Measurements from ENCODE around the gene COQ8A.

Gene COQ8A

DNA sequence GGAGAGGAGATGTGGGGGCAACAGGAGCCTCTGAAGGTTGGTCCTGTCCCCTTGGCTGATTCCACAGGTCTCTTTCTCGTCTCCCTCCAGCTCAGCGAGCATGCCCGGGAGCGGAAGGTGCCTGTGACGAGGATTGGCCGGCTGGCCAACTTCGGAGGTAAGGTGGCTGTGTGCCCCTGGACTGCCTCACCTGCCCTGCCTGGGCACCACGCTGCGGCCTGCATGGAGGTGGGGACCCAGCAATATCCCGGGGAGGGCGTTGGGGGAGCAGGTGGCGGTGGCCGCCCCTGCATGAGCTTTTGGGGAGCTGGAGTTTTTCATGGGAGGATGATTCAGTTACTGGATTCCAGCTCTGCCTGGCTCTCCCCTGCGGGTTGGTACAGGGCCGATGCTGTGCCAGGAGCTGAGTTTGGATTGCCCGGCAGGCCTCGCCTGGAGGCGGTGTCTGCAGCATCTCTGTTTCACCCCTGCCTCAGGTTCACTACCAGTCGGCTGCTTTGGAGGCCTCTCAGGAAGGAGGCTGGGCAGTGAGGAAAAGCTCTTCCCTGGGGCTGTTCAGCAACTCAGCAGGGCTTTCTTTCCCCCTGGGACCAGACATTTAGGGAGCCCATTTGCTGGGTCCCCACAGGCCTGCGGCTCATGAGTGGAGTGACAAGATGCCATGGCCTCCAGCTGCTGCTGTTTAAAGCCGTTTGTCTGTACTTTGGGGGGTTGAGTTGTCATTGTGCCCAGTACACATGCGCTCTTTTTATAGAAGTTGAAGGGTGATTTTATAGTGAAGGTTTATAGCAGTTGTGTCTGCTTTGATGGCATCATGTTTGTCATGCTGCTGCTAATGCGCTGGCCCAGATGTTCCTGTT is 25.7 kb downstream of the COQ8A start:
- no peak for ATAC-seq
- TF ChIP-seq, protein P1, sequence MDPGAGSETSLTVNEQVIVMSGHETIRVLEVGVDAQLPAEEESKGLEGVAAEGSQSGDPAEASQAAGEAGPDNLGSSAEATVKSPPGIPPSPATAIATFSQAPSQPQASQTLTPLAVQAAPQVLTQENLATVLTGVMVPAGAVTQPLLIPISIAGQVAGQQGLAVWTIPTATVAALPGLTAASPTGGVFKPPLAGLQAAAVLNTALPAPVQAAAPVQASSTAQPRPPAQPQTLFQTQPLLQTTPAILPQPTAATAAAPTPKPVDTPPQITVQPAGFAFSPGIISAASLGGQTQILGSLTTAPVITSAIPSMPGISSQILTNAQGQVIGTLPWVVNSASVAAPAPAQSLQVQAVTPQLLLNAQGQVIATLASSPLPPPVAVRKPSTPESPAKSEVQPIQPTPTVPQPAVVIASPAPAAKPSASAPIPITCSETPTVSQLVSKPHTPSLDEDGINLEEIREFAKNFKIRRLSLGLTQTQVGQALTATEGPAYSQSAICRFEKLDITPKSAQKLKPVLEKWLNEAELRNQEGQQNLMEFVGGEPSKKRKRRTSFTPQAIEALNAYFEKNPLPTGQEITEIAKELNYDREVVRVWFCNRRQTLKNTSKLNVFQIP (CRISPR knock-in tag; IDR thresholded peaks at IDR 0.05; ENCODE audit: borderline replicate concordance, low read depth): no peak
- TF ChIP-seq SNAI2 (CRISPR knock-in tag; IDR thresholded peaks at IDR 0.05): no peak
- TF ChIP-seq ISL1 (CRISPR knock-in tag; IDR thresholded peaks at IDR 0.05): no peak
- TF ChIP-seq, protein P2, sequence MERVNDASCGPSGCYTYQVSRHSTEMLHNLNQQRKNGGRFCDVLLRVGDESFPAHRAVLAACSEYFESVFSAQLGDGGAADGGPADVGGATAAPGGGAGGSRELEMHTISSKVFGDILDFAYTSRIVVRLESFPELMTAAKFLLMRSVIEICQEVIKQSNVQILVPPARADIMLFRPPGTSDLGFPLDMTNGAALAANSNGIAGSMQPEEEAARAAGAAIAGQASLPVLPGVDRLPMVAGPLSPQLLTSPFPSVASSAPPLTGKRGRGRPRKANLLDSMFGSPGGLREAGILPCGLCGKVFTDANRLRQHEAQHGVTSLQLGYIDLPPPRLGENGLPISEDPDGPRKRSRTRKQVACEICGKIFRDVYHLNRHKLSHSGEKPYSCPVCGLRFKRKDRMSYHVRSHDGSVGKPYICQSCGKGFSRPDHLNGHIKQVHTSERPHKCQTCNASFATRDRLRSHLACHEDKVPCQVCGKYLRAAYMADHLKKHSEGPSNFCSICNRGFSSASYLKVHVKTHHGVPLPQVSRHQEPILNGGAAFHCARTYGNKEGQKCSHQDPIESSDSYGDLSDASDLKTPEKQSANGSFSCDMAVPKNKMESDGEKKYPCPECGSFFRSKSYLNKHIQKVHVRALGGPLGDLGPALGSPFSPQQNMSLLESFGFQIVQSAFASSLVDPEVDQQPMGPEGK (CRISPR knock-in tag; IDR thresholded peaks at IDR 0.05; ENCODE audit: borderline replicate concordance): no peak
- TF ChIP-seq CSRNP3 (CRISPR knock-in tag; IDR thresholded peaks at IDR 0.05): no peak
- TF ChIP-seq ZC3H10 (CRISPR knock-in tag; IDR thresholded peaks at IDR 0.05): no peak
- TF ChIP-seq ZNF565 (CRISPR knock-in tag; conservative IDR thresholded peaks at IDR 0.05; ENCODE audit: low read depth): no peak
- no peak for TF ChIP-seq TCF4 (CRISPR knock-in tag; IDR thresholded peaks at IDR 0.05; ENCODE audit: borderline replicate concordance)
- TF ChIP-seq OSR1 (CRISPR knock-in tag; IDR thresholded peaks at IDR 0.05): no peak
- no peak for TF ChIP-seq RARB (CRISPR knock-in tag; IDR thresholded peaks at IDR 0.05)
- no peak for TF ChIP-seq TSHZ2 (CRISPR knock-in tag; IDR thresholded peaks at IDR 0.05)
- no peak for TF ChIP-seq BACH2 (CRISPR knock-in tag; IDR thresholded peaks at IDR 0.05; ENCODE audit: borderline replicate concordance)
- no peak for TF ChIP-seq ESRRG (CRISPR knock-in tag; IDR thresholded peaks at IDR 0.05)
- TF ChIP-seq ARNTL (CRISPR knock-in tag; IDR thresholded peaks at IDR 0.05; ENCODE audit: borderline replicate concordance, low read depth): no peak
- no peak for TF ChIP-seq ZNF8 (CRISPR knock-in tag; IDR thresholded peaks at IDR 0.05)
- TF ChIP-seq CREB5 (CRISPR knock-in tag; IDR thresholded peaks at IDR 0.05; ENCODE audit: low read depth): no peak
- no peak for TF ChIP-seq ZNF70 (CRISPR knock-in tag; IDR thresholded peaks at IDR 0.05)
- TF ChIP-seq CSDC2 (CRISPR knock-in tag; IDR thresholded peaks at IDR 0.05): no peak
- TF ChIP-seq GLIS3 (CRISPR knock-in tag; IDR thresholded peaks at IDR 0.05): no peak

GRCh38 chr1:226966683-226967082 is 26.6 kb downstream of the COQ8A start:
- ATAC-seq: no peak
- TF ChIP-seq ZNF565 (CRISPR knock-in tag; conservative IDR thresholded peaks at IDR 0.05; ENCODE audit: low read depth) (no peak), TOX (CRISPR knock-in tag; IDR thresholded peaks at IDR 0.05; ENCODE audit: borderline replicate concordance) (no peak), TSHZ2 (CRISPR knock-in tag; IDR thresholded peaks at IDR 0.05) (no peak), RARB (CRISPR knock-in tag; IDR thresholded peaks at IDR 0.05) (no peak), ARNTL (CRISPR knock-in tag; IDR thresholded peaks at IDR 0.05; ENCODE audit: borderline replicate concordance, low read depth) (no peak)

Data from SK-N-SH treated with all-trans-retinoic acid at 6 μM for 48 hours (cell line).